OCI-LY3 (cell line): Measurements from ENCODE around the gene ZFX.
A peak's percentile ranks its signal among the peaks of the same experiment; 100 is the strongest.
"Not testable (repeated sequence)": the region's sequence is repeated elsewhere in the genome, so short reads cannot be mapped to it uniquely, and the experiment has no call there.

Experiments used
- H2AFZ ChIP-seq: fragments of 200-600, 300-600 bp; shearing (Covaris generic); 2 replicates; pipeline ENCODE4 v1.6.0; 2014; ENCODE audit warnings: antibody characterized with exemption, low read depth, low read length
- H3K27ac ChIP-seq: fragments of 200-600, 300-600 bp; sonication (generic); 2 replicates; pipeline ENCODE4 v1.5.1; 2014; ENCODE audit warnings: mild to moderate bottlenecking, low read length, moderate library complexity, mixed read lengths
- H3K27me3 ChIP-seq: fragments of 200-600, 300-600 bp; sonication (generic); 2 replicates; pipeline ENCODE4 v1.6.1; 2014; ENCODE audit warnings: low read depth, low read length, mixed read lengths
- H3K36me3 ChIP-seq: fragments of 200-600, 300-600 bp; sonication (generic); replicated peaks from 2 replicates; pipeline ENCODE3; 2014; ENCODE audit warnings: low read depth, low read length, mixed read lengths
- H3K4me1 ChIP-seq: fragments of 300-600, 200-600 bp; sonication (generic); 2 replicates; pipeline ENCODE4 v1.6.1; 2014; ENCODE audit warnings: low read length, mixed read lengths
- H3K4me2 ChIP-seq: fragments of 200-600, 300-600 bp; sonication (generic); 2 replicates; pipeline ENCODE4 v1.6.1; 2014; ENCODE audit warnings: low read length, mixed read lengths
- H3K4me3 ChIP-seq: fragments of 300-600, 200-600 bp; sonication (generic); 2 replicates; pipeline ENCODE4 v1.5.1; 2014; ENCODE audit warnings: antibody characterized with exemption, mild to moderate bottlenecking, low read length, moderate library complexity
- H3K79me2 ChIP-seq: fragments of 300-600, 200-600 bp; shearing (Covaris generic); 2 replicates; pipeline ENCODE4 v1.6.1; 2014; ENCODE audit warnings: mild to moderate bottlenecking, low read length, mixed read lengths
- H3K9ac ChIP-seq: fragments of 300-600, 200-600 bp; shearing (Covaris generic); 2 replicates; pipeline ENCODE4 v1.6.0; 2014; ENCODE audit warnings: mild to moderate bottlenecking, low read length, moderate library complexity
- H3K9me3 ChIP-seq: fragments of 200-600, 300-600 bp; shearing (Covaris generic); 2 replicates; pipeline ENCODE4 v1.6.1; 2014; ENCODE audit warnings: low read length, mixed read lengths; ENCODE audit not compliant: insufficient read depth
- H4K20me1 ChIP-seq: fragments of 200-600, 300-600 bp; sonication (generic); 2 replicates; pipeline ENCODE4 v1.6.1; 2016; ENCODE audit warnings: low read length, mixed read lengths; ENCODE audit not compliant: insufficient read depth
- CTCF ChIP-seq: fragments of 200-600, 300-600 bp; sonication (generic); IDR thresholded peaks from 2 replicates; pipeline ENCODE4 v1.5.1; 2014; ENCODE audit warnings: antibody characterized with exemption, low read length, low read depth
- EZH2phosphoT487 ChIP-seq: fragments of 200-600 bp; shearing (Covaris generic); IDR thresholded peaks from 2 replicates; pipeline ENCODE4 v1.6.1; 2018; ENCODE audit warnings: antibody characterized with exemption, mixed run types, low read depth

ZFX gene

GRCh38 chrX:24153178-24153795, 3.8 kb downstream of the ZFX start:
- Histone ChIP-seq H4K20me1 (peaks cover 31% of the 10 kb centered on the region), H3K27ac (no peak overlapping the region), H3K79me2 (peaks cover 85% of the 10 kb centered on the region), H3K4me2 (peak overlapping the region; percentile 84; the same call in 1 of the 2 replicates), H3K9ac (no peak overlapping the region), H3K36me3 (peaks cover 6% of the 10 kb centered on the region), H3K4me3 (no peak overlapping the region), H3K4me1 (peaks cover 23% of the 10 kb centered on the region), H3K27me3 (no peaks in the 10 kb centered on the region), H2AFZ (no peak overlapping the region), H3K9me3 (no peaks in the 10 kb centered on the region)
- TF ChIP-seq EZH2phosphoT487: no peak
- no peak for TF ChIP-seq CTCF

- Histone ChIP-seq H3K36me3 (peaks cover 6% of the 10 kb centered on the region), H3K4me3 (no peak overlapping the region), H3K79me2 (peaks cover 85% of the 10 kb centered on the region), H3K27me3 (no peaks in the 10 kb centered on the region), H3K4me1 (peaks cover 20% of the 10 kb centered on the region), H4K20me1 (peaks cover 31% of the 10 kb centered on the region), H2AFZ (no peak overlapping the region), H3K9me3 (no peaks in the 10 kb centered on the region), H3K9ac (no peak overlapping the region), H3K4me2 (no peak overlapping the region), H3K27ac (no peak overlapping the region)
- TF ChIP-seq EZH2phosphoT487: no peak
Observed at GRCh38 chrX:24153796-24154189, 4.3 kb downstream of the ZFX start.

- Histone ChIP-seq H4K20me1 (peaks cover 31% of the 10 kb centered on the region), H2AFZ (no peak overlapping the region), H3K4me3 (no peak overlapping the region), H3K4me1 (peaks cover 20% of the 10 kb centered on the region), H3K4me2 (no peak overlapping the region), H3K9ac (no peak overlapping the region), H3K36me3 (peaks cover 6% of the 10 kb centered on the region), H3K79me2 (peaks cover 92% of the 10 kb centered on the region), H3K27me3 (no peaks in the 10 kb centered on the region), H3K27ac (no peak overlapping the region), H3K9me3 (no peaks in the 10 kb centered on the region)
- no peak for TF ChIP-seq CTCF
- no peak for TF ChIP-seq EZH2phosphoT487
Observed at GRCh38 chrX:24154490-24155034, 5.0 kb downstream of the ZFX start.

GRCh38 chrX:24155747-24156146, 6.2 kb downstream of the ZFX start:
- not testable (repeated sequence) for H3K9ac ChIP-seq, H3K4me2 ChIP-seq, H3K9me3 ChIP-seq, H3K27ac ChIP-seq, H3K27me3 ChIP-seq, H3K36me3 ChIP-seq, H3K4me3 ChIP-seq, H2AFZ ChIP-seq
- peaks cover 100% of the 10 kb centered on the region for H3K79me2 ChIP-seq
- H4K20me1 ChIP-seq: peaks cover 30% of the 10 kb centered on the region
- peaks cover 20% of the 10 kb centered on the region for H3K4me1 ChIP-seq

- Histone ChIP-seq H3K36me3 (peaks cover 6% of the 10 kb centered on the region), H4K20me1 (peaks cover 26% of the 10 kb centered on the region), H3K27ac (no peak overlapping the region), H3K4me2 (no peak overlapping the region), H3K27me3 (no peaks in the 10 kb centered on the region), H3K4me3 (no peak overlapping the region), H2AFZ (no peak overlapping the region), H3K79me2 (peaks cover 100% of the 10 kb centered on the region), H3K4me1 (peaks cover 20% of the 10 kb centered on the region), H3K9me3 (no peaks in the 10 kb centered on the region), H3K9ac (no peak overlapping the region)
- TF ChIP-seq CTCF: no peak
- TF ChIP-seq EZH2phosphoT487: no peak
Observed at GRCh38 chrX:24156177-24156576, 6.6 kb downstream of the ZFX start.
